ENCODE data around the gene COPS2. TPM values are rescaled to one million over a fixed set of nuclear protein-coding genes. Genes with fewer than 3 reads are reported as not detected.
A peak's percentile ranks its signal among the peaks of the same experiment; 100 is the strongest.
"Not testable (repeated sequence)": the region's sequence is repeated elsewhere in the genome, so short reads cannot be mapped to it uniquely, and the experiment has no call there.

COPS2 gene
- 69.5 and 102 TPM in 2 replicates for total RNA-seq

DNA sequence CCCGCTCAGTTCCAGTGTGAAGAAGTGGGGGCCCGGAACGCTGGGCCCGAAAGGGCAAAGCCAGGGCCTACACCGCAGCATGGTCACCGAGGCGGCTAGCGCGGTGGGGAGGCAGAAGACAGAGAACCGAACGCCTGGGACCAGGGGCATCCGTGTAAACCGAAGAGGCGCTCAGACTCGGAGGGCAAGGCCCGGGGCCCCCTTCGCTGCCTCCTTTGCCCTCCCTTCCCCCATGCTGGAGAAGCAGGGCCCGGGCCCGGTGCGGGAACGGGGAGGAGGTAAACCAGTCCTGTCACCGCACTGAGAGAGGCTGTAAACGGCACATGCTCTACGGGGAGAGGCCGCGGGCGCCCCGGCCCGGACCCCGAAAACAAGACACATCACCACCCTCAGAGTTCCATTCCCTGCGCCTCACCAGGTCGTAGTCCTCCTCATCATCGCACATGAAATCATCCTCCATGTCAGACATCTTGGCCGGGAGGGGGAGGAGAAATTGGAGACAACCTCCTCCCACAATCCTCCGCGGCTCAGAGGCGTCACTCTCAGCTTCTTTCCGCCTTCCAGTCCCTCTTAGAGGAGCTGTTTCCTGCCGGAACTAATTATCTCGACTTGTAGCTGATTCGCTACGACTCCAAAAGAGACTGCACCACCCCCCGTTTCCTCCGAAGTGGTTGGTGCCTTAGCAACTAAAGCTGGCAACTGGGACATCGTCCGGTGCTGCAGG is at the start of gene COPS2:
Gene COPS2 (minus strand): TSS at position 490 of the 724 bp plus-strand sequence. CDS start 21 bp downstream, at position 469.
- peak; percentile 97 for DNase-seq (ENCODE audit: low read depth, low spot score)

DNA sequence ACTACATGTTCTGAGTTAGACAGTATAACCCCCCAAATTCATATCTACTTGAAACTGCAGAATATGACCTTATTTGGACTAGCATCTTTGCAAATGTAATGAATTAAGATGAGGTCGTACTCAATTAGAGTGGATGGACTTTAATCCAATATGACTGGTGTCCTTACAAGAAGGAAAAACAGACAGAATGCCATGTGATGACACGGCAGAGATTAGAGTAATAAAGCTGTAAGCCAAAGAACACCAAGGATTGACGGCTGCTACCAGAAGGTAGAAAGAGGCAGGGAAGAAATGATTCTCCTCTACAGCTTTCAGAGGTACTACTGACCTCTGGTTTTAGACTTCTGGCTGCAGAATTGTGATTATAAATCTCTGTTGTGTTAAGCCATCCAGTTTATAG is 44.9 kb upstream of the COPS2 start:
- no peak for DNase-seq (ENCODE audit: low read depth, low spot score)

- no peak for DNase-seq (ENCODE audit: low read depth, low spot score)
Observed at GRCh38 chr15:49199666-49200065, 44.3 kb upstream of the COPS2 start.

DNA sequence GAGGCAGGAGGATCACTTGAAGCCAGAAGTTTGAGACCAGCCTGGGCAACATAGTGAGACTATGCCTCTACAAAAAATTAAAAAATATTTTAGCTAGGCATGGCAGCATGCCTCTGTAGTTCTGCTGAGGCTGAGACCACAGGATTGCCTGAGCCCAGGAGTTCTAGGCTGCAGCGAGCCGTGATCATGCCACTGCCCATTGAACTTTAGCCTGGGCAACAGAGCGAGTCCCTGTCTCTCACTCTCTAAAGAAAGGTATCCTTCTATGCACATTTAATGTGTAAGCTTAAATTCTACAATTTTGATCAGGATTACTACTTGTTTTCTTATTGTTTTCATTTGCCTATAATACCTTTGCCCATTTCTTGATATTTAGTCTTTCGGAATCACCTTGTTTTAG is 41.5 kb upstream of the COPS2 start:
- no peak for DNase-seq (ENCODE audit: low read depth, low spot score)

GRCh38 chr15:49191892-49192291 is 36.5 kb upstream of the COPS2 start:
- no peak for DNase-seq (ENCODE audit: low read depth, low spot score)

- no peak for DNase-seq (ENCODE audit: low read depth, low spot score)
Observed at GRCh38 chr15:49190586-49190985, 35.2 kb upstream of the COPS2 start.

DNA sequence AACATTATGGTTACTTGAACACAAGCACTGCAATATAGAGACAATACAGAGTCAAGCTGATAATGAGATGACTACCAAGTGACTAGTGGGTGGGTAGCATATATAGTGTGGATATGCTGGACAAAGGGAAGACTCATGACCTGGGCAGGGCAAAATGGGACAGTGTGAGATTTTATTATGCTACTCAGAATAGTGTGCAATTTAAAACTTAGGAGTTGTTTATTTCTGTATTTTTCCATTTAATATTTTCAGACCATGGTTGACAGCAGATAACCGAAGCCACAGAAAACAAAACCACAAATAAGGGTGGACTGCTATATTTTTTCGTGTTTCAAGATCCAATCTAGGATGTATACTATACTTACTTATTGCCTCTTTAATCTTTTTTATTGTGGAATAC is 34.2 kb upstream of the COPS2 start:
- DNase-seq (ENCODE audit: low read depth, low spot score), result no peak

- no peak for DNase-seq (ENCODE audit: low read depth, low spot score)
Observed at GRCh38 chr15:49188933-49189332, 33.5 kb upstream of the COPS2 start.

- DNase-seq (ENCODE audit: low read depth, low spot score), result no peak
Observed at GRCh38 chr15:49187549-49188245, 32.3 kb upstream of the COPS2 start.

DNA sequence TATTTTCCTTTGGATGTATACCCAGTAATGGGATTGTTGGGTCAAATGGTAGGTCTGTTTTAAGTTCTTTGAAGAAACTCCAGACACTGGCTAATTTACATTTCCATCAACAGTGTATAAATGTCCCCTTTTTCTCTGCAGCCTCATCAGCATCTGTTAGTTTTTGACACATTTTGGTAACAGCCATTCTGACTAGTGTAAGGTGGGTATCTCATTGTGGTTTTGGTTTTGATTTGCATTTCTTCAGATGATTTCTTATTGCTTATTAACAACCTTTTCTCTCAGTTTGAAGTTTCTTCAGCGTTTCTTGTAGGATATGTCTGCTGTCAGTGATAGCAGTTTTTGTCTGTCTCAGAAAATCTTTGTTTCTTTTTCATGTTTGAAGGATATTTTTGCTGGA is 30.1 kb upstream of the COPS2 start:
- DNase-seq (ENCODE audit: low read depth, low spot score), result no peak

DNA sequence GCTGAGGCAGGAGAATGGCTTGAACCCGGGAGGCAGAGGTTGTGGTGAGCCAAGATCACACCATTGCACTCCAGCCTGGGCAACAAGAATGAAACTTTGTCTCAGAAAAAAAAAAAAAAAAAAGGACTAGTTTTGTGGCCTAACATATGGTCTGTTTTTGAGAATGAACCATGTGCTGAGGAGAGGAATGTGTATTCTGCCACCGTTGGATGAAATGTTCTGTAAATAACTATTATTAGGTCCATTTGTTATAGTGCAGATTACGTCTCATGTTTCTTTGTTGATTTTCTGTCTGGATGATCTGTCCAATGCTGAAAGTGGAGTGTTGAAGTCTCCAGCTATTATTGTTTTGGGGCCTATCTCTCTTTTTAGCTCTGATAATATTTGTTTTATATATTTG is 28.3 kb upstream of the COPS2 start:
- DNase-seq (ENCODE audit: low read depth, low spot score), result not testable (repeated sequence)

DNA sequence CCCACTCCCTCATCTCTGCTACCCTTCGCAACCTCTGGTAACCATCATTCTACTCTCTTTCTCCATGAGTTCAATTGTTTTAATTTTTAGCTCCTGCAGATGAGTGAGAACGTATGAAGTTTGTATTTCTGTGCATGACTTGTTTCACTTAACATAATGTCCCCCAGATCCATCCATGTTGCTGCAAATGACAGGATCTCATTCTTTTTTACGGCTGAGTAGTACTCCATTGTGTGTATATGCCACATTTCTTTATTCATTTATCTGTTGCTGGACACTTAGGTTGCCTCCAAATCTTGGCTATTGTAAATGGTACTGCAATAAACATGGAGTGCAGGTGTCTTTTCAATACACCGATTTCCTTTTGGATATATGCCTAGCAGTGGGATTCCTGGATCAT is 26.7 kb upstream of the COPS2 start:
- no peak for DNase-seq (ENCODE audit: low read depth, low spot score)

DNA sequence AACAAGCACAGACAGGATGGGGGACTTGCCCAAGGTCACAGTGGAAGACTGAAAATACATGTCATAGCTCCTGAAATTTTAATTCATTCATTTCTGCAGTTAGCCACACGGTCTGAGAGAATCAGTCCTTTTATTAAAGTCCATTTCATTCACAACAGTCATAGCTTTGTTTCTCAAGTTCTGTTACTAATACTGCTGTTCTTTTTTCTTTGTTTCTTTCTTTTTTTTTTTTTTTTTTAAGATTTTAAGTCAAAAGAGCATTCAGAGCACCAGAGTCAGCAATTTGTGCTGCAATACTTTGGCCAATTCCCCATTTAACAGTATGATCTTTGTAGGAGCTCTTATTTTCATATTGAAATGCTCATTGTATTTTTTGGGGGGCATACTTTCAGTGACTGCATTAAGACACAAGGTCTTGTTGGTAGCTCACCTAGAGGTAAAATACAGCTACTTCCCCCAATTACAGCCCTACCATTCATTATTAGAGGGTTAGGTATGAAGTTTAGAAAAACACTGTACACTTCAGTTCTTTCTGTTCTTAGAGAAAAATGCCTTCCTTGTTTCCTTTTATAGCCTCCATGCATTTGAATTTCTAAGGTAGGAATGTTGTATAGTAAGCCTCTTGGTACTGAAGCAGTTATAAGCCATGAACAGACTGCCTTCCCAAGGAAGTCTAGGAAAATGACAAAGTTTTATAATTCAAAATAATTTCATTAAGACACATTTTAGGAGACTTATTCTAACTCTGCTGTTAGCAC is 24.2 kb upstream of the COPS2 start:
- DNase-seq (ENCODE audit: low read depth, low spot score), result no peak

GRCh38 chr15:49178497-49178896 is 23.1 kb upstream of the COPS2 start:
- DNase-seq (ENCODE audit: low read depth, low spot score), result no peak

GRCh38 chr15:49175582-49176397 is 20.4 kb upstream of the COPS2 start:
- DNase-seq (ENCODE audit: low read depth, low spot score), result not testable (repeated sequence)

DNA sequence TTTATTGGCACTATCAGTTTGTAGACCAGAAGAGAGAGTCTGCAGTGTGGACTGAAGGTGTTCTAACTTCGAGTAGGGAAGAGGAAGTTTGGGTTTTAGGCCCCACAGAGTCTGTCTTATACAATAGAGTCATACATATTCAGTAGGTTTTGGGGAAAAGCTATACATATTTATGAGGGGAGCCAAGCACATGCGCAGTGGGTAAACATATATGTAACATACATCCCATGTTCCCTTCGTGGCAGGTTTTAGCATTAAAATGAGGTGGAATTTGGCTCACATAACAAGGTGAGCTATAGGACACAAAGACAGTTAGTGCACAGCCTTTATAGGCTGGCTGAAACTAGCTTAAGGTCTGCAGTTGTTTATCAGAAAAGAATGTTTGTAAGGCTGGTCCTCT is 19.5 kb upstream of the COPS2 start:
- DNase-seq (ENCODE audit: low read depth, low spot score), result no peak

- no peak for DNase-seq (ENCODE audit: low read depth, low spot score)
Observed at GRCh38 chr15:49171790-49172189, 16.4 kb upstream of the COPS2 start.

DNA sequence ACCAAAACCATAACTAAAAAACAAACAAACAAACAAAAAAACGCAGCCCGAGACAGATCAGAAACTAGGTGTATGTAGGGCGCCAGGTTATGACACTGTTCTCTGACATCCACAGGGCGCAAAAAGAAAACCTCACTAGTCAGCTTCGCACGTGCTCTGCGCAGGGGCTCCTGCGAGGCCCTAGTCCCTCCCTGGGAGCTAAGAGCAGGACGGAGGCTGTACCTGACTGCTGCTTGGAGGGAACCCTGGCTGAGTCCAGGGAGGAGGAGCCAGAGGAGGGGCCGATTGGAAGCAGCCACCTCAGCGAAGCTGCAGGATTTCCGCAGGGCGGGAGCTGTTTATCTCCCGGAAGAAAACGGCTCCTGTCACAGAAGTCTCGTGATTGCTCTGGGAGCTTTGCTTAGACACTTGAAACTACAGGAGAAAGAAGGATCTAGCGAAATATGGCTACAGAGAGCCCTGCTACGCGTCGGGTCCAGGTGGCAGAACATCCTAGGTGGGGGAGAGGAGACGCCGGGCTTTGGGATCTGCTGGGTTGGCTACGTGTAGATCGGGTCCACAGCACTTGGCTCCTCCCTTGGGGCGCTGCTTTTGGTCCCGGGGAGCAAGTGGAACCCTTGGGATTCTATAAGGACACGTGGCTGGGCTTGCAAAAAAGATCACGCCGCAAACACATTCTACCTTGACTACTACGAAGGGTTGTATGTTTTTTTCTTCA is 14.6 kb upstream of the COPS2 start, which contains the start of gene GALK2:
Gene GALK2 (plus strand): TSS at position 368 of the 718 bp plus-strand sequence. CDS start 76 bp downstream, at position 444.
- peak; percentile 45 for DNase-seq (ENCODE audit: low read depth, low spot score)

DNA sequence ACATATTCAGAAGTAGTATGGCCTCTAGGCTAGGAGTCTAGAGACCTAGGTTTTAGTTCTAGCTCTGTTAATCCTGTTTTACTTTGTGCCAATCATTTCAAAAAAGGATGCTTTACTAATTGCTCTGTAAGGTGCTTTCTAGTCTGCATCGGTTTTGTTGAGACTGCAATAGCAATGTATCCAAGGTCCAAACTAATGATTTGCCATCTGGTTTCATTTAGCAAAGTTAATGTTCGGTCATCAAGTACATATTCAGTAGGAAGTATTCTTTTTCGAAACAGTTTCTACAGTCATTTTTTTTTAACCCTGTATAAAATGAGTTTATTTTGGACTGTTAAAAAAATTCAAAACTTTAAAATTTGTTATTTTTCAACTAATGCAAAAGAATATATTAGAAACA is 12.6 kb upstream of the COPS2 start:
- DNase-seq (ENCODE audit: low read depth, low spot score), result no peak

- DNase-seq (ENCODE audit: low read depth, low spot score), result no peak
Observed at GRCh38 chr15:49164865-49165264, 9.5 kb upstream of the COPS2 start.

DNA sequence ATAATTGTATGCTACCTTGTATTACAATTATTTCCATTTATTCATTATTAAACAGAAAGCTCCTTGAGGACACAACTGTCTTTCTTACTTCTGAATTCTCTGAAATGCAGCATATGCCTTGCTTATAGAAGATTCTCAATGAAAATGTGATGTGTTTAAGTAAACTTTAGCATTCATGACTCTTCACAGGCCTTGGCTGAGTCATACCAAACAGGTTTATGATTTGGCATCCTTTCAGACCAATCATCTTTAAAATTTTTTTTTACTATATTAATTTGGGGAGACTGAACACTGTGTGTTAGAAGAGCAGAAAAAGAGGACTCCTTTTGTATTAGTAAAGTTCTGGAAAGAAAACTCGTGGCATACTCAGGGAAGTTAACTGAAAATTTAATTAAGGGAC is 8.3 kb upstream of the COPS2 start:
- DNase-seq (ENCODE audit: low read depth, low spot score), result no peak
